CD8-positive, alpha-beta memory T cell (primary cell): ENCODE measurements around the gene PLCXD3. TPM values are rescaled to one million over a fixed set of nuclear protein-coding genes. Genes with fewer than 3 reads are reported as not detected.
"Not testable (repeated sequence)": the region's sequence is repeated elsewhere in the genome, so short reads cannot be mapped to it uniquely, and the experiment has no call there.

Source experiments
- CTCF ChIA-PET: fragments of 350-600 bp; sonication (Branson Sonifier 250); formaldehyde crosslinking; loops from one replicate; lab custom pipeline; 2021; ENCODE audit warnings: antibody characterized with exemption; lab: Charles Lee
- POLR2A ChIA-PET: fragments of 350-600 bp; sonication (Branson Sonifier 250); formaldehyde crosslinking; loops from one replicate; lab custom pipeline; 2021; ENCODE audit warnings: antibody characterized with exemption; lab: Charles Lee
- DNase-seq, 5 donors: peaks; one replicate each; pipeline versions ENCODE4 v3.0.0 to v3.0.0-alpha.2; 2020 to 2022; ENCODE audit warnings: mixed read lengths in 1 of 5
- H3K27ac ChIP-seq: one replicate; pipeline ENCODE4 v1.7.0; 2013; ENCODE audit warnings: low read depth, mild to moderate bottlenecking, low read length, moderate library complexity
- H3K27me3 ChIP-seq: 2 replicates; pipeline ENCODE4 v1.7.0; 2013; ENCODE audit warnings: low read length, mild to moderate bottlenecking; ENCODE audit not compliant: insufficient read depth, poor library complexity, severe bottlenecking
- H3K36me3 ChIP-seq: 2 replicates; pipeline ENCODE4 v1.7.0; 2013; ENCODE audit warnings: mild to moderate bottlenecking, low read length, moderate library complexity; ENCODE audit not compliant: insufficient read depth
- H3K4me1 ChIP-seq: 2 replicates; pipeline ENCODE4 v1.7.0; 2013; ENCODE audit warnings: mild to moderate bottlenecking, low read length, moderate library complexity; ENCODE audit not compliant: insufficient read depth
- H3K4me3 ChIP-seq: 2 replicates; pipeline ENCODE4 v1.7.0; 2013; ENCODE audit warnings: mild to moderate bottlenecking, low read length
- H3K9me3 ChIP-seq: 2 replicates; pipeline ENCODE4 v1.7.0; 2013; ENCODE audit warnings: mild to moderate bottlenecking, low read length
- H3K27ac Mint-ChIP-seq, 8 donors: one replicate each; pipeline ENCODE4 v1.8.0; 2020 to 2021; ENCODE audit warnings: mixed read lengths in 8 of 8, mild to moderate bottlenecking in 6 of 8, inconsistent platforms in 3 of 8, moderate library complexity in 3 of 8
- H3K27me3 Mint-ChIP-seq, 2 donors: one replicate each; pipeline ENCODE4 v1.8.0; 2020 to 2021; ENCODE audit warnings: mixed read lengths in 2 of 2, mild to moderate bottlenecking in 1 of 2, moderate library complexity in 1 of 2
- H3K36me3 Mint-ChIP-seq, 3 donors: one replicate each; pipeline ENCODE4 v1.8.0; 2020 to 2021; ENCODE audit warnings: mixed read lengths in 3 of 3, inconsistent platforms in 1 of 3, mild to moderate bottlenecking in 1 of 3
- H3K4me1 Mint-ChIP-seq, 3 donors: one replicate each; pipeline ENCODE4 v1.8.0; 2020 to 2021; ENCODE audit warnings: mixed read lengths in 3 of 3, inconsistent platforms in 1 of 3, mild to moderate bottlenecking in 1 of 3
- H3K4me3 Mint-ChIP-seq, 7 donors: one replicate each; pipeline ENCODE4 v1.8.0; 2020 to 2021; ENCODE audit warnings: mixed read lengths in 7 of 7, mild to moderate bottlenecking in 6 of 7, moderate library complexity in 4 of 7, inconsistent platforms in 2 of 7
- H3K9me3 Mint-ChIP-seq, 5 donors: one replicate each; pipeline ENCODE4 v1.8.0; 2020 to 2022; ENCODE audit warnings: mixed read lengths in 5 of 5, mild to moderate bottlenecking in 3 of 5, moderate library complexity in 2 of 5, inconsistent platforms in 1 of 5
- polyA plus RNA-seq: library from polyadenylated mRNA; unstranded; fragments of 300-500 nt; fragmentation: Illumina TruSeq; gene quantifications from one replicate; pipeline ENCODE4 v1.2.3, GENCODE V29; 2021
- total RNA-seq, 2 experiments: library from RNA; stranded (reverse); gene quantifications; one replicate each; pipeline ENCODE4 v1.2.3, GENCODE V29; 2021

PLCXD3 gene
- total and polyA plus RNA-seq, 3 experiments from 2014 or later: not detected

GRCh38 chr5:41508696-41509398, 1.6 kb downstream of the PLCXD3 start:
- ChIA-PET CTCF (no interaction called here), POLR2A (no interaction called here)
- H3K4me1 ChIP-seq: no peaks in the 10 kb centered on the region
- Mint-ChIP-seq H3K4me3 (no peak overlapping the region), H3K27me3 (peaks cover 12 to 37% of the 10 kb centered on the region in 2 donors), H3K9me3 (peaks cover 0 to 3% (median 0%) of the 10 kb centered on the region in 5 donors), H3K36me3 (no peaks in the 10 kb centered on the region), H3K4me1 (peaks cover 0 to 1% (median 0%) of the 10 kb centered on the region in 3 donors), H3K27ac (no peak overlapping the region)
- H3K27ac ChIP-seq: no peak overlapping the region
- H3K27me3 ChIP-seq: no peaks in the 10 kb centered on the region
- H3K9me3 ChIP-seq: no peaks in the 10 kb centered on the region
- no peak for DNase-seq
- no peaks in the 10 kb centered on the region for H3K36me3 ChIP-seq
- no peak overlapping the region for H3K4me3 ChIP-seq

GRCh38 chr5:41508186-41508585, 2.2 kb downstream of the PLCXD3 start:
- Histone ChIP-seq H3K4me1 (no peaks in the 10 kb centered on the region), H3K9me3 (no peaks in the 10 kb centered on the region), H3K27ac (no peak overlapping the region), H3K27me3 (no peaks in the 10 kb centered on the region), H3K36me3 (no peaks in the 10 kb centered on the region), H3K4me3 (no peak overlapping the region)
- CTCF ChIA-PET: no interaction called here
- H3K27me3 Mint-ChIP-seq: peaks cover 13 to 37% of the 10 kb centered on the region in 2 donors
- H3K9me3 Mint-ChIP-seq: peaks cover 0 to 3% (median 0%) of the 10 kb centered on the region in 5 donors
- no peaks in the 10 kb centered on the region for H3K36me3 Mint-ChIP-seq
- no peak overlapping the region for H3K27ac Mint-ChIP-seq
- H3K4me3 Mint-ChIP-seq: no peak overlapping the region
- DNase-seq: no peak
- H3K4me1 Mint-ChIP-seq: peaks cover 0 to 1% (median 0%) of the 10 kb centered on the region in 3 donors
- POLR2A ChIA-PET: no interaction called here

- ChIA-PET CTCF (no interaction called here), POLR2A (no interaction called here)
- H3K36me3 Mint-ChIP-seq: no peaks in the 10 kb centered on the region
- DNase-seq: no peak
- H3K27me3 Mint-ChIP-seq: peaks cover 10 to 37% of the 10 kb centered on the region in 2 donors
- H3K4me3 ChIP-seq: no peak overlapping the region
- H3K36me3 ChIP-seq: no peaks in the 10 kb centered on the region
- no peaks in the 10 kb centered on the region for H3K9me3 ChIP-seq
- H3K27ac Mint-ChIP-seq: no peak overlapping the region
- no peak overlapping the region for H3K27ac ChIP-seq
- H3K4me1 ChIP-seq: no peaks in the 10 kb centered on the region
- peaks cover 0 to 1% (median 0%) of the 10 kb centered on the region in 3 donors for H3K4me1 Mint-ChIP-seq
- peaks cover 0 to 3% (median 0%) of the 10 kb centered on the region in 5 donors for H3K9me3 Mint-ChIP-seq
- no peaks in the 10 kb centered on the region for H3K27me3 ChIP-seq
- H3K4me3 Mint-ChIP-seq: no peak overlapping the region
Observed at GRCh38 chr5:41507501-41507900, 2.9 kb downstream of the PLCXD3 start.

GRCh38 chr5:41503860-41504259, 6.5 kb downstream of the PLCXD3 start:
- no peak overlapping the region for H3K4me3 Mint-ChIP-seq
- no peaks in the 10 kb centered on the region for H3K36me3 ChIP-seq
- no peaks in the 10 kb centered on the region for H3K36me3 Mint-ChIP-seq
- no peak overlapping the region for H3K27ac Mint-ChIP-seq
- H3K4me1 ChIP-seq: no peaks in the 10 kb centered on the region
- POLR2A ChIA-PET: no interaction called here
- CTCF ChIA-PET: no interaction called here
- no peaks in the 10 kb centered on the region for H3K27me3 ChIP-seq
- H3K27ac ChIP-seq: no peak overlapping the region
- H3K27me3 Mint-ChIP-seq: peaks cover 3 to 10% of the 10 kb centered on the region in 2 donors
- no peaks in the 10 kb centered on the region for H3K9me3 ChIP-seq
- H3K4me1 Mint-ChIP-seq: no peaks in the 10 kb centered on the region
- H3K4me3 ChIP-seq: no peak overlapping the region
- no peak for DNase-seq
- peaks cover 0 to 6% (median 0%) of the 10 kb centered on the region in 5 donors for H3K9me3 Mint-ChIP-seq

- Histone ChIP-seq H3K4me1 (no peaks in the 10 kb centered on the region), H3K4me3 (no peak overlapping the region), H3K9me3 (no peaks in the 10 kb centered on the region), H3K36me3 (no peaks in the 10 kb centered on the region), H3K27me3 (no peaks in the 10 kb centered on the region), H3K27ac (no peak overlapping the region)
- H3K36me3 Mint-ChIP-seq: no peaks in the 10 kb centered on the region
- H3K4me3 Mint-ChIP-seq: no peak overlapping the region
- DNase-seq: no peak
- H3K27me3 Mint-ChIP-seq: peaks cover 3 to 5% of the 10 kb centered on the region in 2 donors
- CTCF ChIA-PET: no interaction called here
- no peak overlapping the region for H3K27ac Mint-ChIP-seq
- no peaks in the 10 kb centered on the region for H3K4me1 Mint-ChIP-seq
- POLR2A ChIA-PET: no interaction called here
- peaks cover 0 to 8% (median 0%) of the 10 kb centered on the region in 5 donors for H3K9me3 Mint-ChIP-seq
Observed at GRCh38 chr5:41503310-41503709, 7.1 kb downstream of the PLCXD3 start.

- POLR2A ChIA-PET, DNase-seq, H3K36me3 Mint-ChIP-seq, H3K36me3 ChIP-seq, H3K27ac Mint-ChIP-seq, CTCF ChIA-PET, H3K4me3 ChIP-seq, H3K4me3 Mint-ChIP-seq, H3K4me1 Mint-ChIP-seq, H3K4me1 ChIP-seq, H3K27me3 ChIP-seq, H3K27me3 Mint-ChIP-seq, H3K9me3 ChIP-seq, H3K27ac ChIP-seq: not testable (repeated sequence)
- H3K9me3 Mint-ChIP-seq: peaks cover 0 to 10% (median 7%) of the 10 kb centered on the region in 5 donors
Observed at GRCh38 chr5:41493490-41494126, 16.8 kb downstream of the PLCXD3 start.

GRCh38 chr5:41485533-41485932, 24.9 kb downstream of the PLCXD3 start:
- DNase-seq: no peak
- POLR2A ChIA-PET: no interaction called here
- Mint-ChIP-seq H3K27me3 (no peaks in the 10 kb centered on the region), H3K27ac (no peak overlapping the region), H3K9me3 (peaks cover 0 to 6% (median 0%) of the 10 kb centered on the region in 5 donors), H3K4me1 (no peaks in the 10 kb centered on the region), H3K4me3 (no peak overlapping the region), H3K36me3 (no peaks in the 10 kb centered on the region)
- Histone ChIP-seq H3K4me1 (no peaks in the 10 kb centered on the region), H3K9me3 (no peaks in the 10 kb centered on the region), H3K27me3 (no peaks in the 10 kb centered on the region), H3K27ac (no peak overlapping the region), H3K4me3 (no peak overlapping the region), H3K36me3 (no peaks in the 10 kb centered on the region)
- CTCF ChIA-PET: no interaction called here

GRCh38 chr5:41482715-41483114, 27.7 kb downstream of the PLCXD3 start:
- no peaks in the 10 kb centered on the region for H3K4me1 ChIP-seq
- H3K27me3 ChIP-seq: no peaks in the 10 kb centered on the region
- DNase-seq: no peak
- Mint-ChIP-seq H3K27ac (no peak overlapping the region), H3K4me1 (no peaks in the 10 kb centered on the region), H3K27me3 (no peaks in the 10 kb centered on the region), H3K4me3 (no peak overlapping the region), H3K9me3 (peaks cover 0 to 6% (median 0%) of the 10 kb centered on the region in 5 donors), H3K36me3 (no peaks in the 10 kb centered on the region)
- POLR2A ChIA-PET: no interaction called here
- H3K36me3 ChIP-seq: no peaks in the 10 kb centered on the region
- H3K27ac ChIP-seq: no peak overlapping the region
- CTCF ChIA-PET: no interaction called here
- H3K9me3 ChIP-seq: no peaks in the 10 kb centered on the region
- H3K4me3 ChIP-seq: no peak overlapping the region
